ENCODE data around the gene PXN.

DNA sequence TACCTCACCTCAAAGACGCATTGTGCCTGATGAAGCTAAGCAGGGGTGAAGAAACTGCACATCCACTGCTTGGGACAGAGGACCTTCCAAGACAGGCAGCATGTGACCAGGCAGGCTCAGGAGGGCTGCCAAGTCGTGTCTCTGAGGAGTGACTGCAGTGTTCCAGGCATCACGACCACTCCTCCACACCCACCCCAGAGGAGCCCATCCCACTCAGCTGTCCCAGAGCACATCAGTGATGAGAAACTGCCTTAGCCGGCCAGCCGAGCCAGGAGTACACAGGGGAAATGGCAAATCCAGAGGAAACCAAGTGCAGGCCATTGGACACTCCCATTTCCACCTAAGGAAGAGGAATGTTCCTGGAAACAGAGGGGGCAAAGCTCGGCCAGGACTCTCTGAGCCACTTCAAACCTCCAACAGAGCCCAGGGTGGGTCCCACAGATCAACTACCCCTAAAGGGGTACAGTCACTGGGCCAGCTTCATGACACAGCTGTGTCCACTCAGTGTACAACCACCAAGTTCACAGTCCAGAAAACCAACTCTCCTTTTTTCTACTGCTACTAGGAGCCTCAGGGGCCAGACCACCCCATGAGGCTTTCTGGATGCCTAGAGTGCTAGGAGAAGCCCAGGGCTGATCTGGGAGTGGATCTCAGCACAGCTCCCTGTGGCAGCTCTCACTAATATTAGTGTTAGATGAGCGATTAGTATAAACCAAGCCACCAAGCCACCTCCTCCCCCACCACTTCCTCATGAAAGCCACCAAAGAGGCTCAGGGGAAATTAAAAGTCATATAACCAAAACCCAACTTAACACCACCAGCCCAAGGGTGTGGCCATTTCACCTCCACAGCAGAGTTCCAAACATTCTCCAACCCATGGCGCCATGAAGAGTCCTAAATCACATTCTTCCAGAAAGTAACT, 15.4 kb downstream of the PXN start:
- TF ChIP-seq EZH2phosphoT487 (IDR thresholded peaks at IDR 0.05; ENCODE audit: insufficient read depth, low read depth) (no peak), EZH2 (IDR thresholded peaks at IDR 0.05; ENCODE audit: insufficient read depth, poor library complexity, severe bottlenecking) (no peak)

Data from GM23248 (cell line).